ENCODE results near the gene ENO4.

The ENO4 gene

DNA sequence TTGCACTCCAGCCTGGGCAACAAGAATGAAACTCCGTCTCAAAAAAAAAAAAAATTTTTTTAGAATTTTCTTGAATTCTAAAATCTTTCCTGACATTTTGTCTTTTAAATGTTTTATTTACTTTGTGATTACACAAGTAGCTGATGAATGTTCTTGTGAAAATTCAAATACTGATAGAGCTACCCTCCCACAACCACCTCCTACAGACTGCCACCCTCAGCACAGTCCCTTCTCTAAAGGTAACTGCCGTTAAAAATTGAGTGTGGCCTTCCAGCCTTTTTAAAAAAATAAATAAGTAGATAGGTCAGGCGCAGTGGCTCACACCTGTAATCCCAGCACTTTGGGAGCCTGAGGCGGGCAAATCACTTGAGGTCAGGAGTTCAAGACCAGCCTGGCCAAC is 15.1 kb downstream of the ENO4 start:
- DNase-seq (ENCODE audit: low read depth) = no peak
- TF ChIP-seq, protein P1, sequence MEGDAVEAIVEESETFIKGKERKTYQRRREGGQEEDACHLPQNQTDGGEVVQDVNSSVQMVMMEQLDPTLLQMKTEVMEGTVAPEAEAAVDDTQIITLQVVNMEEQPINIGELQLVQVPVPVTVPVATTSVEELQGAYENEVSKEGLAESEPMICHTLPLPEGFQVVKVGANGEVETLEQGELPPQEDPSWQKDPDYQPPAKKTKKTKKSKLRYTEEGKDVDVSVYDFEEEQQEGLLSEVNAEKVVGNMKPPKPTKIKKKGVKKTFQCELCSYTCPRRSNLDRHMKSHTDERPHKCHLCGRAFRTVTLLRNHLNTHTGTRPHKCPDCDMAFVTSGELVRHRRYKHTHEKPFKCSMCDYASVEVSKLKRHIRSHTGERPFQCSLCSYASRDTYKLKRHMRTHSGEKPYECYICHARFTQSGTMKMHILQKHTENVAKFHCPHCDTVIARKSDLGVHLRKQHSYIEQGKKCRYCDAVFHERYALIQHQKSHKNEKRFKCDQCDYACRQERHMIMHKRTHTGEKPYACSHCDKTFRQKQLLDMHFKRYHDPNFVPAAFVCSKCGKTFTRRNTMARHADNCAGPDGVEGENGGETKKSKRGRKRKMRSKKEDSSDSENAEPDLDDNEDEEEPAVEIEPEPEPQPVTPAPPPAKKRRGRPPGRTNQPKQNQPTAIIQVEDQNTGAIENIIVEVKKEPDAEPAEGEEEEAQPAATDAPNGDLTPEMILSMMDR (conservative IDR thresholded peaks at IDR 0.05; ENCODE audit: control insufficient read depth, insufficient read depth, low read depth, low read length) = no peak
- H3K4me3 ChIP-seq (ENCODE audit: control insufficient read depth, low read depth, low read length) = no peak overlapping the region

DNA sequence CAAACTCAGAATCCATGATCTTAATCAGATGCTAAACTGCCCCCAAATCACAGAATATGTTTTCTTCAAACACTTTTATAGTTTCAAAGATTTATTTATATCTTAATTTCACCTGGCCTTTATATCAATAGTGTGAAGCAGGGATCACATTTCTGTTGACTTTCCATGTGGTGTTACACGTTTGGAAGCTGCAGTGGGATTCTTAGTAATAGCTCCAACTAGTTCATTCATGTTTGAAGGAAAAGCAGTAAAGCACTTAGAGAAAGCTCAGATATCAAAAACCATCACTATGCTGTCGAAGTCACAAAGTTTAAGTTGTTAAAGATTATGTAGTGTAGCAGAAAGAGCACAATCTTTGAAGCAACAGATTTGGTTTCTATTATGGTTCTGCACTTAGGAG is 16.8 kb downstream of the ENO4 start:
- DNase-seq (ENCODE audit: low read depth) = no peak
- TF ChIP-seq, protein P1 (conservative IDR thresholded peaks at IDR 0.05; ENCODE audit: control insufficient read depth, insufficient read depth, low read depth, low read length) = no peak

DNA sequence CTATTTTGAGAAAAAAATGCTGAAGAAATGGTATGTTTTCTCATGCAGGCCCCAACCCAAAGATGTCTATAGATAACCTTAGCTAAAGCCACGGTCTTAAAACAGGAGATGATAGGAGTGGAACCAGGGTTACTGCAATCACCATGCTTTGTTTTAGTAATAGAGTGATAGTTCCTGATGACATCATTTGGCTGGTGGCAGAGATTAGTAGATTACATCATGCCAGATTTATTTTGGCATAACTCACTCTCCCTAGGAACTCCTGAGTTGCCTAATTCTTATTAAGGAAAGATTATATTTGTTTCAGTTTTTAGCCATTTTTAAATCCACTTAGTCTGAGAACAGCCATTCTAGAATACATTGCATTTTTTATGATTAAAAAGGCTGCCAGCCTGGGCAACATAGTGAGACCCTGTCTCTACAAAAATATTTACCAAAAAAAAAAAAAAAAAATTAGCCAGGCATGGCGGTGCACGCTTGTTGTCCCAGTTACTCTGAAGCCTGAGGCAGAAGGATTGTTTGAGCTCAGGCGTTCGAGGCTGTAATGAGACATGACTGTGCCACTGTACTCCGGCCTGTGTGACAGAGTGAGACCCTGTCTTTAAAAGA is 17.8 kb downstream of the ENO4 start:
- TF ChIP-seq, protein P1 (conservative IDR thresholded peaks at IDR 0.05; ENCODE audit: control insufficient read depth, insufficient read depth, low read depth, low read length) = no peak
- DNase-seq (ENCODE audit: low read depth) = peak; percentile 61
- no peak overlapping the region for H3K4me3 ChIP-seq (ENCODE audit: control insufficient read depth, low read depth, low read length)

More for the DNA sequence above, 16.8 kb downstream of the ENO4 start:
- no peak overlapping the region for H3K4me3 ChIP-seq (ENCODE audit: control insufficient read depth, low read depth, low read length)

DNA sequence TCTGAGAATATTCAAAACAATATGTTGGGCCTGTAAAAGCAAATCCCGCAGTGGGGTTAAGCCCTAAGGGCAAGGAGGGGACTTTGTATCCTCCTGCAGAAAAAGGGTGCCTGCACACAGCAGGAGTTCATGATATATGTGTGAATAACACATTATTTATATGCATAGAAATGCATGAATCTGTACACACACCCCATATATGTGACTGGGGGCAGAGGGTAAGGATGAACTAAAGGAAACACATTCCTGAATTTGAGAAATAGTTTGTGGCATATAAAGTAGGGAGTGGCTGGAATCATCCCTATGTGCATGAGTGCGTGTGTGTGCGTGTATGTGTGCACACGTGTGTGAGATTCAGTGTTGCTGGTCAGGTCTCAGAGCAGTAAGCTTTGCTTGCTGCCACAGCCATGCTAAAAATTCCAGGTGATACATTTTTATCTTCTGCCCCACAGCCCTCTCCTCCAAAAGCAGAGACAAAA is 18.9 kb downstream of the ENO4 start:
- TF ChIP-seq, protein P1 (conservative IDR thresholded peaks at IDR 0.05; ENCODE audit: control insufficient read depth, insufficient read depth, low read depth, low read length) = no peak
- H3K4me3 ChIP-seq (ENCODE audit: control insufficient read depth, low read depth, low read length) = no peak overlapping the region
- DNase-seq (ENCODE audit: low read depth) = no peak

DNA sequence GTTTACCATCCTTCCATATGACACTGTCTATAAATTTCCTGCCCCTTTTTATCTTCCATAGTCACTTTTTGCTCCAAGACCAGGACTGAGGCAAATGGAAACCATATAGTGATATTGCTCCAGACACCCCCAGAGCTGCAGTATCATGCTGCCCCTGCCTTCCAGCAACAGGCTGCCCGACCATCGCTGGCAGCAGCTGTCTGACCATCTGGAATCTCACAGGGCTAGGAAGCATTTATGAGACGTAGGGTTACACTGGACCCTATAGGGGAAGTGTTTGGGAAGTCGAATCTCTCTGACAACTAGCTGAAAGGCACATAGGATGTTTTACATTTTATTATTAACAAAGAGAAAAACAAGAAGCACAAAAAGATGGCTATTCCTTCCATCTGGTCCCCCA is 19.4 kb downstream of the ENO4 start:
- no peak for DNase-seq (ENCODE audit: low read depth)
- TF ChIP-seq, protein P1 (conservative IDR thresholded peaks at IDR 0.05; ENCODE audit: control insufficient read depth, insufficient read depth, low read depth, low read length) = no peak
- H3K4me3 ChIP-seq (ENCODE audit: control insufficient read depth, low read depth, low read length) = no peak overlapping the region

DNA sequence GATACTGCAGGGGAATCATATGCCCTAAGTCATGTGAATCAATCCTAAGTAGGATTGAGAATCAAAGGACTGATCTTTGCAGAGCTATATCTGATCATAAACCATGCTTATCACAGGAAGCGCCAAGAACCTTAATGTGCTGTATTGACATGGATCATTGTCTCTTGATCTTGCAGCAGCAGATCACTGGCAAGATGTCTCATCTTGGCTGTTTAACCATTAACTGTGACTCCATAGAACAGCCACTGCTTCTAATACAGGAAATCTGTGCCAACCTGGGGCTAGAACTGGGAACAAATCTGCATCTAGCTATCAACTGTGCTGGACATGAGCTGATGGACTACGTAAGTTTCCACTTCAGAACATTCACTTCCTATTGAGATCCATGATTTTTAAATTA is 21.6 kb downstream of the ENO4 start:
- DNase-seq (ENCODE audit: low read depth) = no peak
- no peak overlapping the region for H3K4me3 ChIP-seq (ENCODE audit: control insufficient read depth, low read depth, low read length)
- TF ChIP-seq, protein P1 (conservative IDR thresholded peaks at IDR 0.05; ENCODE audit: control insufficient read depth, insufficient read depth, low read depth, low read length) = no peak

DNA sequence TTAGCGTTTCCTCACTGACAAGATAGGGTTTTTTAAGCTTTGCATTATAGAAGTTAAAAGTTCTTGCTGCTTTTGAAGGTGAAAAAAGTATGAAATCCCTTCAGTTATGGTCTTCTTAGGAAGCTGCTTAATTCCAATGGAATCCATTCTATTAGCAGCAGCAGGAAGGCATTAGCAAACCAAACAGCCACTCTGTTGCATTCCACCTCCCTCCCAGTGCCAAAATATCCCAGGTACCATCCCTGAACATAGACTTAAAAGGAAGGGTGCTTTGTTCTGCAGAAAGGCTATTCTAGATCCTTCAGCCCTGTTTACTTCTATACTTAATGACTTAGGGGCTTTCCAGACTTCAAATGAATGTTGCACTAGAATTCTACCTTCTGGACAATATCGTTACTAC is 23.8 kb downstream of the ENO4 start:
- H3K4me3 ChIP-seq (ENCODE audit: control insufficient read depth, low read depth, low read length) = no peak overlapping the region
- TF ChIP-seq, protein P1 (conservative IDR thresholded peaks at IDR 0.05; ENCODE audit: control insufficient read depth, insufficient read depth, low read depth, low read length) = no peak
- no peak for DNase-seq (ENCODE audit: low read depth)
